22Rv1 (cell line): ENCODE data around the gene DNAJC10.
"Not testable (repeated sequence)": the region's sequence is repeated elsewhere in the genome, so short reads cannot be mapped to it uniquely, and the experiment has no call there.

Source experiments
- H3K27ac ChIP-seq: fragments of 450-650 bp; 2 replicates; pipeline ENCODE4 v1.5.1; 2017
- ZFX ChIP-seq: fragments of 450-650 bp; IDR thresholded peaks from 2 replicates; pipeline ENCODE4 v1.6.1; 2017; ENCODE audit warnings: antibody characterized with exemption, borderline replicate concordance
- TF ChIP-seq, protein P1 (sequence below): fragments of 450-650 bp; IDR thresholded peaks from 2 replicates; pipeline ENCODE4 v1.5.1; 2017; ENCODE audit warnings: mild to moderate bottlenecking

DNAJC10 gene

GRCh38 chr2:182741620-182742019, 25.6 kb downstream of the DNAJC10 start:
- TF ChIP-seq ZFX: no peak
- TF ChIP-seq, protein P1, sequence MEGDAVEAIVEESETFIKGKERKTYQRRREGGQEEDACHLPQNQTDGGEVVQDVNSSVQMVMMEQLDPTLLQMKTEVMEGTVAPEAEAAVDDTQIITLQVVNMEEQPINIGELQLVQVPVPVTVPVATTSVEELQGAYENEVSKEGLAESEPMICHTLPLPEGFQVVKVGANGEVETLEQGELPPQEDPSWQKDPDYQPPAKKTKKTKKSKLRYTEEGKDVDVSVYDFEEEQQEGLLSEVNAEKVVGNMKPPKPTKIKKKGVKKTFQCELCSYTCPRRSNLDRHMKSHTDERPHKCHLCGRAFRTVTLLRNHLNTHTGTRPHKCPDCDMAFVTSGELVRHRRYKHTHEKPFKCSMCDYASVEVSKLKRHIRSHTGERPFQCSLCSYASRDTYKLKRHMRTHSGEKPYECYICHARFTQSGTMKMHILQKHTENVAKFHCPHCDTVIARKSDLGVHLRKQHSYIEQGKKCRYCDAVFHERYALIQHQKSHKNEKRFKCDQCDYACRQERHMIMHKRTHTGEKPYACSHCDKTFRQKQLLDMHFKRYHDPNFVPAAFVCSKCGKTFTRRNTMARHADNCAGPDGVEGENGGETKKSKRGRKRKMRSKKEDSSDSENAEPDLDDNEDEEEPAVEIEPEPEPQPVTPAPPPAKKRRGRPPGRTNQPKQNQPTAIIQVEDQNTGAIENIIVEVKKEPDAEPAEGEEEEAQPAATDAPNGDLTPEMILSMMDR: no peak

DNA sequence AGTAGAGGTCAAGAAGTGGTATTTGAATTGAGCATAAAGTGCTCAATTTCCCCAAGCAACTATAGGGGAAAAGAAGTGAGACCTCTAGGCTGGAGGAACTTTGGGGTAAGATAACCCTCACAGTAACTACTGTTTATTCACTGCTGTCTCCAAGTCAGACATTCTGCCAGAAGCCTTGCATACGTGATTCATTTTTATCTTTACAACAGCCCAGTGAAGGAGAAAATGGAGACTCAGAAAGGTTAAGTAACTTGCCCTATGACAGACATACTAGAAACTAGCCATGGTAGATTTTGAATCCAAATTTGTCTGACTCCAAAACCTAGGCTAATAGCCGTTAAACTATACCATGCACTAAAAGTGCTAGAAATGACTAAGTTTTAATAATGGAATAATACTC, 28.4 kb downstream of the DNAJC10 start:
- no peak for TF ChIP-seq ZFX
- no peak overlapping the region for H3K27ac ChIP-seq

More at GRCh38 chr2:182741620-182742019, 25.6 kb downstream of the DNAJC10 start:
- H3K27ac ChIP-seq: no peak overlapping the region

DNA sequence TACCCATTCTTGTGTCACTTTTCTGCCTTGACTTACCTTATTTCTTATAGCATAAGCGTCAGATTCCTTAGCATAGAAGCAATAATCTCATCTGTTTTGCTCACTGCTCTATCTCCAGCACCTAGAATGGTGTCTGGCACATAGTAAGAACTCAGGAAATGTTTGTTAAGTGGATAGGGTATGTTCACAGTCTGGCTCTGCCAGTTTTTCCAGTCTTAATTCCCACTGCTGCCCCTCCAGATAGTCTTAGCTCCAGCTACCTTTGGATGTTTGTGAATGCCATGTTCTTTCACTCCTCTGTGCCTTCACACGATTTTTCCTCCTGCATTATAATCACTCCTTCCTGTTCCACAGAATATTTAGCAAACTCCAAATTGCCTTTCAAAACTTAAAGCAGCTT, 29.0 kb downstream of the DNAJC10 start:
- no peak for TF ChIP-seq ZFX
- TF ChIP-seq, protein P1: no peak
- no peak overlapping the region for H3K27ac ChIP-seq

- not testable (repeated sequence) for H3K27ac ChIP-seq
Observed at GRCh38 chr2:182745894-182746293, 29.8 kb downstream of the DNAJC10 start.

GRCh38 chr2:182754231-182754630, 38.2 kb downstream of the DNAJC10 start:
- TF ChIP-seq ZFX: no peak
- TF ChIP-seq, protein P1: no peak
- H3K27ac ChIP-seq: no peak overlapping the region

DNA sequence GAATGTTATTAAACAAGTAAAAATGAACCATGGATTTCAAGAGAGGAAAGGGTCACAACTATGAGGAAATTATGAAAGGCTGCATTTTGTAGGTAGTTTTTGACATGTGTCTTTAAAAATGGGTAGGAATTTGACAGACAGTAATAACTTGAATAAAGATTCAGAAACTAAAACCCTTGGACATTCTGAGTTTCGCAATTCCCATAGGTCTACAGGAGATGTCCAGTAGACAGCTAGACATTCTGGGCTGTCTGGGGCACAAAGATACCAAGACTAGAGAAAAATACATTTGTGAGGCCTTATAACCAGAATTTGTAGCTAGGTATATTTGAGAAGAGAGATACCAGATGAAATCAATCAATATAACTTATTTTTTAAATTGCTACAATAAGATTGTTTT, 42.3 kb downstream of the DNAJC10 start:
- TF ChIP-seq, protein P1: no peak
- TF ChIP-seq ZFX: no peak
- H3K27ac ChIP-seq: peak overlapping the region; percentile 70; the same call in 1 of the 2 replicates

GRCh38 chr2:182761903-182762302, 45.8 kb downstream of the DNAJC10 start:
- H3K27ac ChIP-seq: no peak overlapping the region
- TF ChIP-seq ZFX: no peak
- TF ChIP-seq, protein P1: no peak

DNA sequence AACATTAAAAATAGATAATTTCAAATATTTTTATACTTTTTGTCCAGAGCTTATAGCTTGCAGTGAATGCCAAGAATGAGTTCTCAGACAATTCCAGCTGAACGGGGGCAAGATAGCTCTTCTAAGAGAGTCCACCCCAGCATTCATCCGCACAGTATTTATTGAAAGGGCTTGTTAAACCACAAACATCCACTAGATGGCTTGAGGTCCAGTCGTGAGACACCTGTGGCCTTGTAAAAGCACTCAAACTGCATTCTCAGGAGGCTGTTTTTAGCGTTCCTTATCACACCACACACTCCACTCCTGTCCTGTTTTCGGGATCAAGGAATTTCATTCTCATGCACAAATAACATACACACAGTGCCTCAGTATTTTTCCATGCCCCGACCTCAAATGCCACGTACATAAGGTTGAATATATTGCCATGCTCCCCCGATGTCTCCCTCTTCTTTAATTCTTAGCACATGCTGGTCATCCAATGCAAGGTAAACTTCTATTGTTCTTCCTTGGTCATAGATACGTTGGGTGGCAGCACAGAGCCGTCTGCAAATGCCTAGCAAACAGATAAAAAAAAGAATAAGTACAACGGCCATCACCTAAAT, 47.4 kb downstream of the DNAJC10 start:
- TF ChIP-seq, protein P1: peak; percentile 79
- TF ChIP-seq ZFX: no peak
- H3K27ac ChIP-seq: no peak overlapping the region
